ENCODE results near the gene ADCY7. TPM values are rescaled to one million over a fixed set of nuclear protein-coding genes. Genes with fewer than 3 reads are reported as not detected.

ADCY7 gene
- polyA plus RNA-seq, 4 donors: 5.2 to 10.9 (median 8.1) TPM

DNA sequence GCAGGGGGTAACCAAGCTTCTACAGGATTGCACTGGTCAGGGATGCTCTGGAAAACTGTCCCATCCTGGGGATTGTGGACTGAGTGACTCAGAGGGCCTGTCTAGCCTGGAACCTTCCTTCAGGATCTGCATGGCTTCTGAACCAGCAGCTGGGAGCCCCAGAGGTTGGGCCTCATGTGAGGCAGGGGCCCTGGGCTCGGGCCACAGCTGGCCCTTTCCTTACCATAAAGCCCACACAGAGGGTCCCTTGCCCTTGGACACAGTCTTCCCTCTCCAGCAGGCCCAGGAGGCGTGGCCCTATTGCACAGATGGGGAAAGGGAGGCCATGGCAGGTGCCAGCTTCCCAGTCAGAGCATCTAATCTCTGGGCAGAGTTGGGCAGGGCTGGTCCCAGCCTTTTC is 30.5 kb downstream of the ADCY7 start:
- no peak for DNase-seq (ENCODE audit: low read depth in 4 of 4, low spot score in 2 of 4)

DNA sequence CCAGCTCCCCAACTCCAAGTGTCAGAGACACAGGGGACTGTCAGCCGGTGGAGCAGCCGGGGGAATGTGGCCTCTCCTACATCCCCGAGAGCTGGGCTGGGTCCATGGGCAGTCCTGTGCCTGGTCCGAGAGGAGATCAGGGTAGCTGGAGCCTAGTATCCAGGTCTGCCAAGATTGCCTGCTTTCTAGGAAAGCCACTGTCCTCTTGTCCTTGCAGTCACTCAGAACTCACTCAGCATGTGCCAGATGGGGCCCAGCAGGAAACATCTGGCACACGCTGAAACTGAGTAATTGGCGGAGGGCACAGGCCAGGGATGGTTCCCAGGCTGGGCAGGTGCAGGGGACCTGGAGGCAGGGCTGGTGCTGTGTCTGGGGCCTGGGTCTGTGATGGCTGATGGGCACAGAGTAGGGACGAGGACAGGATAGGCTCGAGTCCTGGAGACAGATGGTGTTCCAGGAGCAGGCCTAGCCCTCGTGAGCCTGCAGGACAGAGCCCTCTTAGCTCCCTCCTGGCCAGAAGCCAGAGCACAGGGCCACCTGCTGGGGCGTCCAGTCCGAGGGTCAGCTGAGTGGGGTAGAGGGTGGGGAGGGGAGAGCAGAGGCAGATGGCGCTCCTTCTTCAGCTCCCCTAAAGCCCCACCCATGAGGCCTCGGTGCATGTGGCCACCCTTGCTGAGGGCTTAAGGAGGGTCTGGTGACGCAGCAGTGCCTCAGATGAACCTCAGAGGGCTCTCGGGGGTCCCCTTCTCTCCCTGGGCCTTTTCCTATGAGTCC is 31.1 kb downstream of the ADCY7 start:
- DNase-seq (ENCODE audit: low read depth in 4 of 4, low spot score in 2 of 4): no peak

DNA sequence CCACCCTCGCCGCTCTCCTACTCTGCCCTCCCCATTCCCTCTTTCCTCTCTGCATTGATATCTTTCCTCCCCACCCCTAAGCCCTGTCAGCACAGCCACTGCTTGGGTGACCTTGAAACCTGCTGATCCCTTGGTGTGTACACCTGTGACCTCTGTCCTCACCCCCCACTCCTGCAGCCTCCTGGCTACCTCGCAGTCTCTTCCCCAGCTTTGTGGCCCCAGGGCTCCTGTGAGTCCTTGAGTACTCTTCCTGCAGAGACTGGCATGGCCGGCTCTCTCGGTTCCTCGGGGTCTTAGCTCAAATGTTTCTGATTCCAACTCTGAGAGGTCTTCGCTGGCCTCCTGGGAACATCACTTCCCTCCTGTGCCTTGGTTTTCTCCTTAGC is 31.7 kb downstream of the ADCY7 start:
- DNase-seq (ENCODE audit: low read depth in 4 of 4, low spot score in 2 of 4): no peak

DNA sequence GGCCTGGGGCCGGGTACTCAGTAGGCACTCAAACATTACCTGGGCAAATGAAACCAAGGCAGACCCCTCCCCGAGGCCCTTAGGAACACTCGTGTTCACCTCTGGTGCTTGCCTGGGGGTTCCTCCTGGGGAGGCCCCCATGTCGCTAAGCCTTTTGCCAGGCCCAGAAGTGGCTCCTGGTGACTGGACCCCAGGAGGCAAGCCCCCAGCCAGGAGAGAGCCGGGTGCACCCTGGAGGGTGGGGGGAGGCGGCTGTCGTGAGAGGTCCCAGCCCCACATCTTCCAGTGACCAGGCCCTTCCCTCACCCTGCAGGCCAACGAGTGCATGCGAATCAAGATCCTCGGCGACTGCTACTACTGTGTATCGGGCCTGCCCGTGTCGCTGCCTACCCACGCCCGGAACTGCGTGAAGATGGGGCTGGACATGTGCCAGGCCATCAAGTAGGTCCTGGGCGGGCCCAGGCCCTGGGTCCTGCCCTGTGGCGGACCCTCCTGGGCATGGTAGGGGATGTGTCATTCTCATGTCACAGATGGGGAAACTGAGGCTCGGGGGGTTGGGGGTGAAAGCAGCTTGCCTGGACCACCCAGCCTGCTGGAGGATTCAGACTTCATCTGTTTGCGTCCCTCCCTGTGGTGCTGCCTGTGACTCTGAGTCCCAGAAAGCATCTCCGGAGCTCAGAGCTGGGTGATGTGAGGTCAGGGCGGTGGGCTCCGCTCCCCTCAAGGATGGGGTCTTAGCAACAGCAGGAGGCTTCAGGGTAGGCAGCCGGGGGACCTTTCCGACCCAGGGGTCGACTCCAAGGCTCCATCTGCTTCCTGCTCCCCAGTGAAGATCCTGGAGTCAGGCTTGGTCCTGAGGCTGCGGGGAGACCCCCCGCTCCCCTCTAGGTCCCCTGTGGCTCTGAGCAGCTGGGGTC is 32.5 kb downstream of the ADCY7 start:
- no peak for DNase-seq (ENCODE audit: low read depth in 4 of 4, low spot score in 2 of 4)

DNA sequence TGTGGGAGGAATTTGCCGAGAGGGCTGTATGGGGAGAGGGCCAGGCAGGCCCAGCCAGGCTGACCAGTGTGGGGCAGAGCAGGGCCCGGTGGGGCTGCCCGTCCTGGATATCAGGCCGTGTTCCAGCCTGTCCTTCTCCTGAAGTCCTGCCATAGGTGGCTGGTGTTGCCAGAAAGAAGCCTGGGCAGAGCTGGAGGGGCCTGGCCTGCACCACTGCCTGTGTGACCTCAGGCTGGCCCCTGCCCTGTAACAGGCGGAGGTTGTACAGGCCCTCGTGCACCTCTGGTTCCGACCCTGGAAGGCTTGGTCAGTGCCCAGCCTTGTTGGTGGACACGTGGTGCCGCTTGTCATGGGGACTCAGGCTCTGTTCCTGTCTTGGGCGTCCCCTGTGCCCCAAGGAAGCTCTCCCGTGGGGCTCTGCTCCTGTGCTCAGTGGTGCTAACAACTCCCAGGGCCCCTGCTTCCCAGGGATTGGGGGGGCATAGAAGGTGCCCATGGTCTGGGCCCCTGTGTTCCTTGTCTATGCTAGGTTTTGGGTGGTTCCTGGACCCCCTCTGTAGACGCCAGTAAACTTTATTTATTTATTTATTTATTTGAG is 33.3 kb downstream of the ADCY7 start:
- no peak for DNase-seq (ENCODE audit: low read depth in 4 of 4, low spot score in 2 of 4)

DNA sequence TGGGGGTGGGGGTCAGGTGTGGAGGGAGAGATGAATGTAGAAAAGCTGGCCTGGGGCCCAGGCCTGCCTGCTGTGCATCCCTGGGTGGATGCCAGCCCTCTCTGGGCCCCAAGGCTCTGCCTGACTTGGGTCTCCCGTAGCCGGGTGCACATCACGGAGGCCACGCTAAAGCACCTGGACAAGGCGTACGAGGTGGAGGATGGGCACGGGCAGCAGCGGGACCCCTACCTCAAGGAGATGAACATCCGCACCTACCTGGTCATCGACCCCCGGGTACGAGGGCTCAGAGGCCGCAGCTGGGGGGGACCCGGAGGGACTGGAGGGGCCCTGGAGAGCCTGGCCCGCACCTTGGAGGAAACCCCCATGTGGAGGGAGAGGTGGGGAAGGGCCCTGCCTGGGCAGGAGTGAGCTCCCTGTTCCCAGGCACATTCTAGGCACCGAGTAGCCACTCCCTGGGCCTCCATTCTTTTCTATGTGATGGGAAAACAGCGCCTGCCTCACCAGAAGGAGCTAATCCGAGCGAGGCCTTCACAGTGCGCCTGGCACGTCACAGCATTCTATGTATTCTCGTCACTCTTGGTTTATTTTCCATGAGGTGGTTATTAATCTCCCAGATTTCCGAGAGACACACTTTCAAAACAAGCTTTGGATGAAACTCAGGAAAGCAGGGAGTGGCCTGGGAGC is 34.7 kb downstream of the ADCY7 start:
- no peak for DNase-seq (ENCODE audit: low read depth in 4 of 4, low spot score in 2 of 4)

DNA sequence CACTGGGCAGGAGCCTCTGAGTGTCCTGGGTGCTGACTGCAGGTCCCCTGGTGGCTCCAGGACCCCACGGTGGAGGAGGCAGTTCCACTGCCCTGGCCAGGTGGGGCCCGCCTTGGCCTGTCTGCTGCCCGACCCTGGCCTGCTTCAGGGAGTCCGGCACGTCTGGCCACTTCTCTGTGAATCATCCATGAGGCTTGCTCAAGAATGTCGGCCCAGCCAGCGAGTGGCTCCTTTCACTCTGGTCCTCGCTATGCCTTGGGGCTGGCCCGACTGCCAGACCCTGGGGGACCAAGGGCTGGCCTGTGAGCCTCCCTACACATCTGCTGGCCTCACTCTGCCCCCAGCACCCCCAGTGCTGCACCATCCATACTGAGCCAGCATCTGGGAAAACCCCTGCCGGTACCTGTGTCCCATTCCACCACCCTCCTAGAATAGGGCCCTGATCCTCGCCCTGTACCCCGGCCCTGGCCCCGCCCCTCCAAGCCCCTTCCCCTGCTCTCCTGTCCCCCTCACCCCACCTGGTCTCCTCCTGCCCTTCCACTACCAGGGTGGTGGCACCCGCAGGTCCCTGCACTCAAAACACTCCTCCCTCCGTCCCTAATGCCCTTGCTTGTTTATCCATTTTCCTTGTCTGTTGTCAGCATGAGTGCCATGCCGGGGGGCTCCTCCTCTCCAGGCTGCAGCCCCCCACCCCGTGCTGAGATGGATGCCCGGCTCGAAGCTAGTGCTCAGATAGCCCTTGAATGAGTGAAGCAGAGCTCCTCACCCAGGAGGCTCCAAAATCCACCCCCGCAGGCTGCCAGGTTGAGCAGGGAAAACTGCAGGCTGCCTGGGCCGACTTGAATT is 35.5 kb downstream of the ADCY7 start:
- no peak for DNase-seq (ENCODE audit: low read depth in 4 of 4, low spot score in 2 of 4)

DNA sequence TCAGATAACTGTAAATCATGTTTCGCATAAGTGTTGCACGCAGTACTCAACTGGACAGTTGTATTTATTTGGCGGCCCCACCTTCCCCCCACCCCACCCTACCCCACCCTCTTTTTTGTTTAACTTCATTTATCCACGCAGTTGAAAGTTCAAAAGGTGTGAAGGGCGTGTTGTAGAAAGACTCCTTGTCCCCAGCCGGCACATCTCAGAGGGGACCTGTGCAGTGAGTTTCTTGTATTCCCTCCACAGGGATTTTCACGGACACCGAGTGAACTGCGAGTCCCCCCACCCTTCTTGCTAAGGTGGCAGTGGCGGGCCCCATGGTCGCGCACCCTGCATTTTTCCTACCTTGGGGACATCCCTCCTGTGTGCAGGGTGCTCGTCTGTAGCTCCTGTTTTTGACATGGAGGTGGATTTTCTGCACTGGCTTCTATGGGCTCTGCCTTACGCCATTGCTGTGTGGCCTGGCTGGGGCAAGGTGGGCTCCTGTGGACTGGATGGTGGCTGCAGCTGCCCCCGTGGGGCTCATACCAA is 36.2 kb downstream of the ADCY7 start:
- DNase-seq (ENCODE audit: low read depth in 4 of 4, low spot score in 2 of 4): no peak

DNA sequence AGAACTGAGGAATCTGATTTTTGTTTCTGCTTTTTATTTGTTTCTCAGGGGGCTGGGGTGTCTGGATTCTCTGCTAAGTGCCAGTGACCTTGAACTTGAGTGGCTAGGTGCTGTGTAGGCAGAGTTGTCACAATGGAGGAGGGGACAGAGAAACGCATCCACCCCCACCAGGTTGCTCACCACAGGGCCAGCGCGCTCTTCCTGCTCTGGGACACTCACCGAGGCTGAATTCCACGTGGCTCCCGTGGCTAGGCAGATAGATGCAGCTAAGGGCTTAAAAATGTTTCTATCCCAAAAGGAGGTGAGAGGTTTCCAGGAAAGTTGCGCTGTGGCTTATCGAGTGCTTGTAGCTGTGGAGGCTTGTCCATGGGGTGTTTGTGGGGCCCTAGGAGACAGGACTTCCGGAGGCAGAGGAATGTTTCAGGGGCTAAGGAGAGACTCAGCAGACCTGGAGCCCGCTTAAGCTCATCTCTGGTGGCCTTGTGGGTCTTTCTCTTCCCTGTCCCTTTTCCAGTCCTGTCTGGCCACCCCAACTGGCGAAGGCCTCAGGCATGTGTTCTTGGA is 36.8 kb downstream of the ADCY7 start:
- no peak for DNase-seq (ENCODE audit: low read depth in 4 of 4, low spot score in 2 of 4)

DNA sequence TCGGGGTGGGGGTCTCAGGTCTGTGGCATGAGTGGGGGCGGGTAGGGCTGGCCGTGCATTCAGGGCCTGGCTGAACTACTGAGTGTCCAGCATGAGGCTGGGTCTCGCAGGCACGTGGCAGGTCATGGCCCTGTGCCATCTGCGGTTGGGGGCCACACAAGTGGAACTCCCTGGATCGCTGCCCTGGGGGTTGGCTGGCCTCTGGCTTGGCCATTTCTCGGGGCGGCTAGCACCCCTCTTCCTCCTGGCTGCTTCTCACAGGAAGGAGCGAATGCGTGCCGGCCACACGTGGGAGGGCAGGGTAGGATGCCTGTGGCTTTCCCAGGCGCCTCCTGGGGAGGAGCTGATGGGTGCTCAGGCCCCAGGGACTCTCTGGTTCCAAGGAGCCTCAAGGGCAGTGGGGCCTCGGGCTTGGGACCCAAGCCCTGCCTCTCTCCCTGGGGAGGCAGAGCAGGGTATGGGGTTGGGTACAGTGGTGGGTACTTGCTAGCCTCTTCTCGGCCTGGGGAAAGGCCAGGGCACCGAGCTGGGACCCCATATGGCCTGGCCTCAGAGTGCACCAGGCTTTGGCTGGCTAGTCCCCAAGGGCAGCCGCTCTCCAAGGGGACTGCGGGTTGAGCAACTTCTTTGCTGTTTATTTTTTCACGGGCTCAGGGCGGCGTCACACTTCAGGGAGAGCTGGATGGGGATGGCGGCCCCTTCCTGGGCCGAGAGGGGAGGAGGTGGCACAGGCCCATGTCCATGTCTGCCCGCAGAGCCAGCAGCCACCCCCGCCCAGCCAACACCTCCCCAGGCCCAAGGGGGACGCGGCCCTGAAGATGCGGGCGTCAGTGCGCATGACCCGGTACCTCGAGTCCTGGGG is 37.5 kb downstream of the ADCY7 start:
- DNase-seq (ENCODE audit: low read depth in 4 of 4, low spot score in 2 of 4): no peak

DNA sequence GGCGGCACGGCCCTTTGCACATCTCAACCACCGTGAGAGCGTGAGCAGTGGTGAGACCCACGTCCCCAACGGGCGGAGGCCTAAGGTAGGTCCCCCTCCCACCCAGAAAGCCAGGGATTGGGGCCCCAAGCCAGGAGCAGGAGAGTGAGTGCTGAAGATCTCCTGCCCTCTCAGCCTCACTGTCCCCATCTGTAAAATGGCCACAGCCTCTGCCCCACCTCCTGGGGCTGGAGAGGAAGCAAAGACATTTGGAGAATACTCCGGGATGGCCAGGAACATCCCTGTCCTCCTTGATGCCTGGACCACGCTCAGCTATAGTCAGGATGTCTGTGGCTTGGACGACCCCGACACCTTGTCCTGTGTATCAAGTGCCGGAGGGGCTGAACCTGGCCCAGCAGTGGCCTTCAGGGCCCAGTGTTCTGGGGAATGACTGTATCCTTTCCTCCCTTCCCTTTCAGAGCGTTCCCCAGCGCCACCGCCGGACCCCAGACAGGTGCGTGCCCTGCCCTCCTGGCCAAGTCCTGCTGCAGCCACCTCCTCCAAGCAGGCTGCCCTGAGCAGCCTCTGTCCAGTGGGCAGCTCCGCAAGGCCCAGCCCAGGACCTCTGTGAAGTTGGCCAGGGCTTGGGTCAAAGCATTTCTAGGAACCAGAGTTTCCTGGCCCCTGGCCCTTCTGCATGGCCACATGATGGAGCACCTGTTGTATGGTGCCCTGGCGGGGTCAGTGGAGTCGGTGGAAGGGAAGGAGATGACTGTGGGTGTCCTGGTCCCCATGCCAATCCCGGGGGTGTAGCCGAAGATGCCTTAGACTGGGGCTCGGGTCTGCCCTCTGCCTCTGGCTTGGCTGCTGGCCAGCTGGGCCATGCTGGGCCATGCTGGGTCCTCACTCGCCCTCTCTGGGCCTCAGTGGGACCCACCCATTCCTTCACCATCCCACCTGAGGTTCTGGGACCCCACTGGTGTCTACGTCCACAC is 38.4 kb downstream of the ADCY7 start:
- no peak for DNase-seq (ENCODE audit: low read depth in 4 of 4, low spot score in 2 of 4)

DNA sequence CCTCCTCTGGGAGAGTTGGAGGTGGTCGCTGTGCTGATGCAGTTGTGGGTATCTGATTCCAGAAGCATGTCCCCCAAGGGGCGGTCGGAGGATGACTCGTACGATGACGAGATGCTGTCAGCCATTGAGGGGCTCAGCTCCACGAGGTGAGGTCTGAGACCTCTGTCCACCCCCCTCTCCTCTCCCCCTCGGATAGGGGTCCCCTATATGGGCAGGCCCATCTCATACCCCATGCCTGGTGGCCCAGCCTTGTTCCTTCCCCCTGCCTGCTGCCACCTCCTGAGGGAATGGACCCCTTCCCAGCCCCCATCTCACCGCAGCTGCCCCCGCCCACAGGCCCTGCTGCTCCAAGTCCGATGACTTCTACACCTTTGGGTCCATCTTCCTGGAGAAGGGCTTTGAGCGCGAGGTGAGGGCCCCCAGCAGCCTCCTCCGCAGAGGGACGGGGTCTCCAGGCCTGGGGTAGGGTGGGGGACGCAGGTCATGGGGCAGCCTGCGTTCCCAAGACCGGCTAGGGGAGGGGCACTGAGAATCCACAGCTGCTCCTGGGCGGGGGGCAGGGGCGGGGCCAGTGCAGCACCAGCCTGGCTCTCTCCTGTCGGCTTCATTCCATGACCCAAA is 39.2 kb downstream of the ADCY7 start:
- DNase-seq (ENCODE audit: low read depth in 4 of 4, low spot score in 2 of 4): no peak

DNA sequence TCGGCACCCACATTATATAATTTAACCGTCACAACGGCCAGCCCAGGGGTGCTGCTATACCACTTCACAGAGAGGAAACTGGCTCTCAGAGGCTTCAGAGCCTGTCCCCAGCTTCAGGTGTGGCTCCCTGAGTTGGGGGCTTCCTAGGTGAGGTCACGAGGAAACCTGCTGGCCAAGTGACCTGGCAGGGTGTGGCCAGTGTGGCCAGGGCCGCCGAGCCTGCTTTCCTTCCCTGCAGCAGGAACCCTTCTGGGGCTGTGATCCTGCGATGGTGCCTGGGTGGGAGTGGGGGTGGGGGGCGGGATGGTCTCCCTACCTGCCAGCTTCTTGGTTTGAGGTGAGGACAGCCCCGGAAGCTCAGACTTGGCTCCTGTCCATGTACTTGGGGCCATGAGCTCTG is 39.9 kb downstream of the ADCY7 start:
- no peak for DNase-seq (ENCODE audit: low read depth in 4 of 4, low spot score in 2 of 4)

DNA sequence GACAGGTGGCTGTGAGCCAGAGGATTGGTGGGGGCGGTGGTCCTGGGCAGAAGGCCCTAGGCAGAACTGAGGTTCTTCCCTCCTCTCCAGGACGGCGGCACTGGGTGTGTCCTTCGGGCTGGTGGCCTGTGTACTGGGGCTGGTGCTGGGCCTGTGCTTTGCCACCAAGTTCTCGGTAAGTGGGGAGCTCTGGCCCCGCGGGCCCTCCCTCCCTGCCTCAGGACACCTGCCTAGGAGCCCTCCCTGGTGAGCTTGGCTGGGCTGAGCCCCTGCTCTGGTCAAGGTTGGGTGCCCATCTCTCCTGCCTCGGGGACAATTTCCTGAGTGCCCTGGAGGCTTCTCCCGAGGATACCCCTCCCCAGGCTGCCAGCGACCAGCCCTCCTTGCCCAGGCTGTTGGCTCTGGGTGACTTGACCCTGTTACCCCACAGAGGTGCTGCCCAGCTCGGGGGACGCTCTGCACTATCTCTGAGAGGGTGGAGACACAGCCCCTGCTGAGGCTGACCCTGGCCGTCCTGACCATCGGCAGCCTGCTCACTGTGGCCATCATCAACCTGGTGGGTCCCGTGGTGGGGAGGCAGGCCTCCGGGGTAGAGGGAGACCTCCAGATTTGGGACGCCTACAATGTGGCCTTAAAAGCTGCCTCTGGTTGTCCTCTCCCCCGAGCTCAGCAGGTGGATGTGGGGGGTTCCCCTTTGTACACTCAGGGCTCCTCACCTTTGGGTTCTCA is 42.0 kb downstream of the ADCY7 start:
- no peak for DNase-seq (ENCODE audit: low read depth in 4 of 4, low spot score in 2 of 4)

DNA sequence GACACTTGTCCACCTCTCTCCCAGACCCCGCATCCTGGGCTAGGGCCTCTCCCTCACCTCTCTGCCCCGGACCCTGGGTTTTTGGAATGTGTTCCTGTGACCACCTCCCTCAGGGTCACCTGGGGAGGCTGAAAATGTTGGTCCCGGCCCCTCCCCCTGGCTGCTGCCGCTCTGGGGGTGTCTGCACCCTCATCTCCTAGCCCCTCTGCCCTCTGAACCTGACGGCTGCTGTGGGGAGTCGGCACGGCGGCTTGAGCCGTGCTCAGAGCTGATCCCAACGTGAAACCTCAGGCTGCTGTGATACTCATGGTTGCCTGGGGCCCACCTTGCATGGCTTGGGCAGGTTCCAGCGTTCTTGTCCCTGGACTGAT is 42.8 kb downstream of the ADCY7 start:
- no peak for DNase-seq (ENCODE audit: low read depth in 4 of 4, low spot score in 2 of 4)

All from left renal cortex interstitium (tissue), 4 donors.